Tibial nerve (tissue), 3 donors: ENCODE results near the gene EYA4.

Source experiments
- POLR2A ChIP-seq, 2 donors: fragments of 450-650 bp; IDR thresholded peaks; one replicate each; pipeline ENCODE4 v1.6.1; 2017; ENCODE audit warnings: antibody characterized with exemption in 2 of 2, mild to moderate bottlenecking in 2 of 2, moderate library complexity in 2 of 2
- TF ChIP-seq, protein P1 (sequence below), 5 experiments: fragments of 200-600 bp in 3 of 5; fragments of 450-650 bp in 2 of 5; sonication (generic) in 3 of 5; IDR thresholded peaks; one replicate each; pipeline ENCODE4 v1.5.1; 2016 to 2019; ENCODE audit warnings: antibody characterized with exemption in 5 of 5, mild to moderate bottlenecking in 3 of 5, moderate library complexity in 2 of 5

DNA sequence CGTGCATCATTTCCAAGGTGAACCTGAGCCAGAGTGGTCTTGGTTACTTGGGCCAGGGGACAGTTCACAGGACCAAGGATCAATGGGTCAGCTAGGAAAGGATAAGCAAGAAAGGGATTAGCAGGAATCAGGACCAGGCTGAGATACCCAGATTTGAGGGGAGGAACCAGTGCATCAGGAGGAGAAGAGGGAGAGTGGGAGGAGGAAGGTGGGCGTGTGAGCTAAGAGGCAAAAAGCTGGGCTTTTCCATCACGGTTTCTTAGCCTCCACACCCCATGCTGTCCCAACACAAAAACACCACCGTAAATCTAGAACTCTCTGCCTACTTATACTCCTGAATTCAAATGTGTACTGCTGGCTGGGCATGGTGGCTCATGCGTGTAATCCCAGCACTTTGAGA, 27.5 kb downstream of the EYA4 start:
- no peak for TF ChIP-seq POLR2A (IDR thresholded peaks at IDR 0.05)
- TF ChIP-seq, protein P1, sequence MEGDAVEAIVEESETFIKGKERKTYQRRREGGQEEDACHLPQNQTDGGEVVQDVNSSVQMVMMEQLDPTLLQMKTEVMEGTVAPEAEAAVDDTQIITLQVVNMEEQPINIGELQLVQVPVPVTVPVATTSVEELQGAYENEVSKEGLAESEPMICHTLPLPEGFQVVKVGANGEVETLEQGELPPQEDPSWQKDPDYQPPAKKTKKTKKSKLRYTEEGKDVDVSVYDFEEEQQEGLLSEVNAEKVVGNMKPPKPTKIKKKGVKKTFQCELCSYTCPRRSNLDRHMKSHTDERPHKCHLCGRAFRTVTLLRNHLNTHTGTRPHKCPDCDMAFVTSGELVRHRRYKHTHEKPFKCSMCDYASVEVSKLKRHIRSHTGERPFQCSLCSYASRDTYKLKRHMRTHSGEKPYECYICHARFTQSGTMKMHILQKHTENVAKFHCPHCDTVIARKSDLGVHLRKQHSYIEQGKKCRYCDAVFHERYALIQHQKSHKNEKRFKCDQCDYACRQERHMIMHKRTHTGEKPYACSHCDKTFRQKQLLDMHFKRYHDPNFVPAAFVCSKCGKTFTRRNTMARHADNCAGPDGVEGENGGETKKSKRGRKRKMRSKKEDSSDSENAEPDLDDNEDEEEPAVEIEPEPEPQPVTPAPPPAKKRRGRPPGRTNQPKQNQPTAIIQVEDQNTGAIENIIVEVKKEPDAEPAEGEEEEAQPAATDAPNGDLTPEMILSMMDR (IDR thresholded peaks at IDR 0.05) = no peak
